GM19452 (cell line): ENCODE measurements around the gene CAV1.

Source experiments
- ATAC-seq: cut with Tn5 transposase; IDR thresholded peaks from one replicate; pipeline ENCODE4 v1.9.1; 2021; ENCODE audit not compliant: unreplicated experiment

The CAV1 gene

GRCh38 chr7:116503835-116504234 is 21.0 kb upstream of the CAV1 start:
- ATAC-seq, result no peak

GRCh38 chr7:116505278-116505677 is 19.6 kb upstream of the CAV1 start:
- no peak for ATAC-seq

- no peak for ATAC-seq
Measured at GRCh38 chr7:116505823-116506222, 19.0 kb upstream of the CAV1 start.

- ATAC-seq, result no peak
Measured at GRCh38 chr7:116509982-116510579, 14.8 kb upstream of the CAV1 start.

GRCh38 chr7:116510795-116511194 is 14.0 kb upstream of the CAV1 start:
- no peak for ATAC-seq

GRCh38 chr7:116511552-116512519 is 13.0 kb upstream of the CAV1 start:
- peak; percentile 100 for ATAC-seq

GRCh38 chr7:116512520-116513188 is 12.2 kb upstream of the CAV1 start:
- ATAC-seq, result no peak

- ATAC-seq, result no peak
Measured at GRCh38 chr7:116515584-116515983, 9.3 kb upstream of the CAV1 start.

- no peak for ATAC-seq
Measured at GRCh38 chr7:116516324-116516723, 8.5 kb upstream of the CAV1 start.

- no peak for ATAC-seq
Measured at GRCh38 chr7:116517626-116518025, 7.2 kb upstream of the CAV1 start.

- no peak for ATAC-seq
Measured at GRCh38 chr7:116518961-116519360, 5.9 kb upstream of the CAV1 start.

GRCh38 chr7:116521046-116521664 is 3.7 kb upstream of the CAV1 start:
- no peak for ATAC-seq

- ATAC-seq, result no peak
Measured at GRCh38 chr7:116522247-116522646, 2.6 kb upstream of the CAV1 start.

- no peak for ATAC-seq
Measured at GRCh38 chr7:116524221-116524608, 621 bp upstream of the CAV1 start.

GRCh38 chr7:116525298-116525912 is 569 bp downstream of the CAV1 start:
- ATAC-seq, result no peak

- ATAC-seq, result peak; percentile 97
Measured at GRCh38 chr7:116525913-116526861, 1.4 kb downstream of the CAV1 start.

GRCh38 chr7:116526897-116527296 is 2.1 kb downstream of the CAV1 start:
- ATAC-seq, result no peak

GRCh38 chr7:116527521-116527920 is 2.7 kb downstream of the CAV1 start:
- no peak for ATAC-seq

GRCh38 chr7:116528008-116528789 is 3.4 kb downstream of the CAV1 start:
- ATAC-seq, result no peak
